Loucy (cell line): Measurements from ENCODE around the gene RBP3.

Experiments used
- H2AFZ ChIP-seq: fragments of 200-600 bp; sonication (generic); 2 replicates; pipeline ENCODE4 v1.6.0; 2016; ENCODE audit warnings: antibody characterized with exemption, mild to moderate bottlenecking, low read length, moderate library complexity
- H3F3A ChIP-seq: fragments of 200-600 bp; 2 replicates; pipeline ENCODE4 v1.6.0; 2016; ENCODE audit warnings: antibody characterized with exemption, low read depth, mild to moderate bottlenecking
- H3K27me3 ChIP-seq: fragments of 200-600 bp; sonication (generic); 2 replicates; pipeline ENCODE4 v1.6.1; 2014; ENCODE audit warnings: low read length, mild to moderate bottlenecking; ENCODE audit not compliant: insufficient read depth, poor library complexity, severe bottlenecking
- H3K36me3 ChIP-seq: fragments of 200-600 bp; sonication (generic); 2 replicates; pipeline ENCODE4 v1.6.1; 2016; ENCODE audit warnings: low read length; ENCODE audit not compliant: insufficient read depth
- H3K4me1 ChIP-seq: fragments of 200-600 bp; sonication (generic); 2 replicates; pipeline ENCODE4 v1.5.1; 2014; ENCODE audit warnings: low read length, mild to moderate bottlenecking; ENCODE audit not compliant: insufficient read depth, poor library complexity, severe bottlenecking
- H3K4me2 ChIP-seq: fragments of 200-600 bp; sonication (generic); 2 replicates; pipeline ENCODE4 v1.6.0; 2014; ENCODE audit warnings: antibody characterized with exemption, low read length, low read depth, mild to moderate bottlenecking; ENCODE audit not compliant: poor library complexity, severe bottlenecking
- H3K4me3 ChIP-seq: fragments of 200-600 bp; sonication (generic); 2 replicates; pipeline ENCODE4 v1.5.1; 2014; ENCODE audit warnings: low read length, mild to moderate bottlenecking, mixed read lengths; ENCODE audit not compliant: poor library complexity, severe bottlenecking
- H3K79me2 ChIP-seq: fragments of 200-600 bp; sonication (generic); 2 replicates; pipeline ENCODE4 v1.6.1; 2014; ENCODE audit warnings: low read length; ENCODE audit not compliant: insufficient read depth
- H3K9ac ChIP-seq: fragments of 200-600 bp; sonication (generic); 2 replicates; pipeline ENCODE4 v1.6.0; 2014; ENCODE audit warnings: mild to moderate bottlenecking, low read depth, low read length, moderate library complexity; ENCODE audit not compliant: poor library complexity, severe bottlenecking
- H3K9me2 ChIP-seq: fragments of 200-600 bp; sonication (generic); replicated peaks from 2 replicates; pipeline ENCODE4 v1.6.1; 2016; ENCODE audit warnings: low read depth, low read length, mixed read lengths
- H3K9me3 ChIP-seq: fragments of 200-600 bp; sonication (generic); 2 replicates; pipeline ENCODE4 v1.6.1; 2014; ENCODE audit warnings: mild to moderate bottlenecking, antibody characterized with exemption, low read length, low read depth; ENCODE audit not compliant: insufficient read depth
- H4K20me1 ChIP-seq: fragments of 200-600 bp; sonication (generic); 2 replicates; pipeline ENCODE4 v1.6.0; 2014; ENCODE audit warnings: antibody characterized with exemption, low read length, mild to moderate bottlenecking; ENCODE audit not compliant: insufficient read depth, poor library complexity, severe bottlenecking
- EZH2phosphoT487 ChIP-seq: fragments of 200-600 bp; IDR thresholded peaks from 2 replicates; pipeline ENCODE4 v1.6.1; 2018; ENCODE audit warnings: antibody characterized with exemption, mild to moderate bottlenecking, moderate library complexity, borderline replicate concordance
- TF ChIP-seq, protein P1 (sequence below): fragments of 200-600 bp; sonication (generic); conservative IDR thresholded peaks from 2 replicates; pipeline ENCODE4 v1.5.1; 2014; ENCODE audit warnings: mild to moderate bottlenecking, antibody characterized with exemption, low read length

RBP3 gene

DNA sequence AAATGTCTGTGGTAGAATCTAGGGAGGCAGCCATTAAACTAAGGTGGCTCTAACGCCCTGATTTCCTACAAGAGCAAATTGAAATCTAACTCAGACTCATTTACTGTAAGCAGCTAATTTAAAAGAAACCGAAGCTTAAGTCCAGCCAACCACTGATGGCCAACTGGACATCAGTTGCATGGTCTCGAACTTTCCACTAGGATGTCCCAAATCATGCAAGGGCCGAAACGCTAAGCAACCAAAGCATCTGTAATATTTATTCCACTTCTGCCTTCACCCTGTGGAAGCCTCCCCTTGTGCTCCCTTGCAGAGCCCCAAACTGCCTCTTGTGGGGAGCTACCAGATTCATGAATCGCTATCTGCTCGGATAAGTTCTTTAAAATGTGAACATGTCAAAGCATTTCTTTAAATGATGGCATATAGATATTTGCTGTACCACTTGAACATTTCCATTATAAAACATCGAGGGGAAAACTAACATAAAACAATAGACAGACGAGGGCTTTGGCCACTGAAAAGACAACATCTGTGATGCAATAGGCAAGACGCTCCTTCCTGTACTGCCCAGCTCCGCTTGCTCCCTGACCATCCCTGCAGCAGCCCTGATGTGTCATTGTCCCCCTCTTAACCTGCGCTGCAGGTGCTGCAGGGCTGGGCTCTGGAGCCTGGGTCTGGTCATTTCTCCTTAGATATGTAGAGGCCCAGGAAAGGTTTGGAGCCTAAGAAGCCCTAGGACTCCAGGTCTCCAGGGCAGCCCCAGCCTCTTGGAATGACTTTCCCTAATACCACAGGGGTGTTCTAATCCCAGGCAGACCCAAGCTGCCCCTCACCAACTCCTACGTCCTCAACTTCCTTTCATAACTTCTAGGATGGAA is 2.9 kb upstream of the RBP3 start:
- no peaks in the 10 kb centered on the region for H3K36me3 ChIP-seq
- no peaks in the 10 kb centered on the region for H3K9me2 ChIP-seq
- no peaks in the 10 kb centered on the region for H3F3A ChIP-seq
- TF ChIP-seq EZH2phosphoT487, result no peak
- TF ChIP-seq, protein P1, sequence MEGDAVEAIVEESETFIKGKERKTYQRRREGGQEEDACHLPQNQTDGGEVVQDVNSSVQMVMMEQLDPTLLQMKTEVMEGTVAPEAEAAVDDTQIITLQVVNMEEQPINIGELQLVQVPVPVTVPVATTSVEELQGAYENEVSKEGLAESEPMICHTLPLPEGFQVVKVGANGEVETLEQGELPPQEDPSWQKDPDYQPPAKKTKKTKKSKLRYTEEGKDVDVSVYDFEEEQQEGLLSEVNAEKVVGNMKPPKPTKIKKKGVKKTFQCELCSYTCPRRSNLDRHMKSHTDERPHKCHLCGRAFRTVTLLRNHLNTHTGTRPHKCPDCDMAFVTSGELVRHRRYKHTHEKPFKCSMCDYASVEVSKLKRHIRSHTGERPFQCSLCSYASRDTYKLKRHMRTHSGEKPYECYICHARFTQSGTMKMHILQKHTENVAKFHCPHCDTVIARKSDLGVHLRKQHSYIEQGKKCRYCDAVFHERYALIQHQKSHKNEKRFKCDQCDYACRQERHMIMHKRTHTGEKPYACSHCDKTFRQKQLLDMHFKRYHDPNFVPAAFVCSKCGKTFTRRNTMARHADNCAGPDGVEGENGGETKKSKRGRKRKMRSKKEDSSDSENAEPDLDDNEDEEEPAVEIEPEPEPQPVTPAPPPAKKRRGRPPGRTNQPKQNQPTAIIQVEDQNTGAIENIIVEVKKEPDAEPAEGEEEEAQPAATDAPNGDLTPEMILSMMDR, result no peak
- H3K79me2 ChIP-seq, result no peaks in the 10 kb centered on the region
- no peaks in the 10 kb centered on the region for H3K27me3 ChIP-seq
- H2AFZ ChIP-seq, result no peak overlapping the region; the same call in 1 of the 2 replicates
- H3K4me2 ChIP-seq, result no peak overlapping the region
- H4K20me1 ChIP-seq, result no peaks in the 10 kb centered on the region
- no peak overlapping the region for H3K4me3 ChIP-seq
- no peaks in the 10 kb centered on the region for H3K9me3 ChIP-seq
- no peak overlapping the region for H3K9ac ChIP-seq
- no peaks in the 10 kb centered on the region for H3K4me1 ChIP-seq

DNA sequence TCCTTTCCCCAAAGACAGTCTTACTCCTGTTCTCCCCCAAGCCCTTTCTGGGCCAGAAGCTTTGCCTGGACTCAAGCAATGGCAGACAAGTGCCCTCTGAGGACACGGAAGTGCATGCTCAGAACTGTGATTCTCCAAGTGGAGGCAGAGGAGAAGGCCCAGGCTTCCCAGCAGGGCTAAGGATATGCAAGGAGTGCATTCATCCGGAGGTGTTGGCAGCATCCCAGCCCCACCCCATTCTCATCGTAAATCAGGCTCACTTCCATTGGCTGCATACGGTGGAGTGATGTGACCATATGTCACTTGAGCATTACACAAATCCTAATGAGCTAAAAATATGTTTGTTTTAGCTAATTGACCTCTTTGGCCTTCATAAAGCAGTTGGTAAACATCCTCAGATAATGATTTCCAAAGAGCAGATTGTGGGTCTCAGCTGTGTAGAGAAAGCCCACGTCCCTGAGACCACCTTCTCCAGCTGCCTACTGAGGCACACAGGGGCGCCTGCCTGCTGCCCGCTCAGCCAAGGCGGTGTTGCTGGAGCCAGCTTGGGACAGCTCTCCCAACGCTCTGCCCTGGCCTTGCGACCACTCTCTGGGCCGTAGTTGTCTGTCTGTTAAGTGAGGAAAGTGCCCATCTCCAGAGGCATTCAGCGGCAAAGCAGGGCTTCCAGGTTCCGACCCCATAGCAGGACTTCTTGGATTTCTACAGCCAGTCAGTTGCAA is 1.4 kb upstream of the RBP3 start:
- no peaks in the 10 kb centered on the region for H3F3A ChIP-seq

DNA sequence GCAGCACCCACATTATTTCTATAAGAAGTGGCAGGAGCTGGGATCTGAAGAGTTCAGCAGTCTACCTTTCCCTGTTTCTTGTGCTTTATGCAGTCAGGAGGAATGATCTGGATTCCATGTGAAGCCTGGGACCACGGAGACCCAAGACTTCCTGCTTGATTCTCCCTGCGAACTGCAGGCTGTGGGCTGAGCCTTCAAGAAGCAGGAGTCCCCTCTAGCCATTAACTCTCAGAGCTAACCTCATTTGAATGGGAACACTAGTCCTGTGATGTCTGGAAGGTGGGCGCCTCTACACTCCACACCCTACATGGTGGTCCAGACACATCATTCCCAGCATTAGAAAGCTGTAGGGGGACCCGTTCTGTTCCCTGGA is 874 bp upstream of the RBP3 start:
- Histone ChIP-seq H3K9me2 (no peaks in the 10 kb centered on the region), H3K27me3 (no peaks in the 10 kb centered on the region), H3K9me3 (no peaks in the 10 kb centered on the region), H4K20me1 (no peaks in the 10 kb centered on the region), H3F3A (no peaks in the 10 kb centered on the region), H3K4me1 (no peaks in the 10 kb centered on the region), H3K79me2 (no peaks in the 10 kb centered on the region), H3K9ac (no peak overlapping the region), H3K4me3 (no peak overlapping the region), H3K36me3 (no peaks in the 10 kb centered on the region), H2AFZ (no peak overlapping the region), H3K4me2 (no peak overlapping the region)
- TF ChIP-seq EZH2phosphoT487, result no peak
- TF ChIP-seq, protein P1, result no peak

More for the DNA sequence above, 1.4 kb upstream of the RBP3 start:
- Histone ChIP-seq H3K36me3 (no peaks in the 10 kb centered on the region), H4K20me1 (no peaks in the 10 kb centered on the region), H3K4me3 (no peak overlapping the region), H3K4me2 (no peak overlapping the region), H3K4me1 (no peaks in the 10 kb centered on the region), H3K9ac (no peak overlapping the region), H2AFZ (no peak overlapping the region), H3K27me3 (no peaks in the 10 kb centered on the region), H3K79me2 (no peaks in the 10 kb centered on the region), H3K9me3 (no peaks in the 10 kb centered on the region), H3K9me2 (no peaks in the 10 kb centered on the region)
- TF ChIP-seq, protein P1, result no peak
- no peak for TF ChIP-seq EZH2phosphoT487
